GM12878 (cell line): ENCODE data around the gene CMC1. TPM values are rescaled to one million over a fixed set of nuclear protein-coding genes. Genes with fewer than 3 reads are reported as not detected.
A peak's percentile ranks its signal among the peaks of the same experiment; 100 is the strongest.

Source experiments
- BACH1 ChIP-seq: fragments of 450-650 bp; IDR thresholded peaks from 2 replicates; pipeline ENCODE4 v1.6.1; 2017; ENCODE audit warnings: mild to moderate bottlenecking, borderline replicate concordance
- BRCA1 ChIP-seq: IDR thresholded peaks from 2 replicates; pipeline ENCODE4 v1.6.1; 2011; ENCODE audit warnings: low read depth, low read length, improper control_type of control experiment
- CREB1 ChIP-seq: IDR thresholded peaks from 2 replicates; pipeline ENCODE4 v1.6.1; 2012; ENCODE audit warnings: low read depth, mild to moderate bottlenecking, inconsistent platforms
- EED ChIP-seq: sonication (generic); IDR thresholded peaks from 2 replicates; pipeline ENCODE4 v1.6.1; 2016; ENCODE audit warnings: antibody characterized with exemption, low read depth
- ESRRA ChIP-seq: IDR thresholded peaks from 2 replicates; pipeline ENCODE4 v1.6.1; 2012; ENCODE audit warnings: mild to moderate bottlenecking, low read length, improper control_type of control experiment
- FOS ChIP-seq: IDR thresholded peaks from 3 replicates; pipeline ENCODE4 v1.6.1; 2011; ENCODE audit warnings: borderline replicate concordance; ENCODE audit not compliant: insufficient read length; ENCODE audit errors: extremely low read depth
- FOXM1 ChIP-seq: IDR thresholded peaks from 2 replicates; pipeline ENCODE4 v1.6.1; 2012; ENCODE audit warnings: low read depth, mild to moderate bottlenecking, inconsistent platforms, low read length, moderate library complexity
- GABPA ChIP-seq: IDR thresholded peaks from 2 replicates; pipeline ENCODE4 v1.6.1; 2014; ENCODE audit warnings: antibody characterized with exemption, low read depth, mild to moderate bottlenecking, inconsistent platforms
- MYC ChIP-seq: IDR thresholded peaks from 2 replicates; pipeline ENCODE4 v1.6.1; 2011; ENCODE audit warnings: mild to moderate bottlenecking, low read length, moderate library complexity, inconsistent platforms; ENCODE audit not compliant: insufficient read depth, insufficient replicate concordance, insufficient read length, severe bottlenecking
- NR2C1 ChIP-seq: fragments of 450-650 bp; IDR thresholded peaks from 2 replicates; pipeline ENCODE4 v1.6.1; 2017; ENCODE audit warnings: antibody characterized with exemption, mild to moderate bottlenecking, moderate library complexity
- PAX5 ChIP-seq: IDR thresholded peaks from 2 replicates; pipeline ENCODE4 v1.6.1; 2011; ENCODE audit warnings: low read depth, low read length, borderline replicate concordance
- POLR2AphosphoS2 ChIP-seq: IDR thresholded peaks from 2 replicates; pipeline ENCODE4 v1.6.1; 2011; ENCODE audit warnings: low read depth, mild to moderate bottlenecking, low read length, improper control_type of control experiment, moderate library complexity
- POLR2AphosphoS5 ChIP-seq: IDR thresholded peaks from 2 replicates; pipeline ENCODE4 v1.6.1; 2011; ENCODE audit warnings: mild to moderate bottlenecking, low read length, inconsistent platforms
- POU2F2 ChIP-seq: IDR thresholded peaks from 3 replicates; pipeline ENCODE4 v1.6.1; 2011; ENCODE audit warnings: low read depth, mild to moderate bottlenecking, low read length, borderline replicate concordance
- RAD21 ChIP-seq: IDR thresholded peaks from 2 replicates; pipeline ENCODE4 v1.6.1; 2011; ENCODE audit warnings: mild to moderate bottlenecking, low read depth, low read length, moderate library complexity; ENCODE audit not compliant: insufficient read depth
- RAD51 ChIP-seq: fragments of 450-650 bp; IDR thresholded peaks from 2 replicates; pipeline ENCODE4 v1.6.1; 2016; ENCODE audit warnings: moderate library complexity, mild to moderate bottlenecking, inconsistent platforms
- RUNX3 ChIP-seq: IDR thresholded peaks from 2 replicates; pipeline ENCODE4 v1.6.1; 2012; ENCODE audit warnings: low read length, inconsistent platforms
- SPI1 ChIP-seq: IDR thresholded peaks from 2 replicates; pipeline ENCODE4 v1.6.1; 2011; ENCODE audit warnings: low read depth, mild to moderate bottlenecking, low read length, moderate library complexity, borderline replicate concordance; ENCODE audit not compliant: insufficient read depth
- SRF ChIP-seq, 2 experiments: IDR thresholded peaks; 2 replicates each; pipeline ENCODE4 v1.6.1; 2011; ENCODE audit warnings: low read depth in 2 of 2, low read length in 2 of 2, mild to moderate bottlenecking in 1 of 2, moderate library complexity in 1 of 2
- SUPT20H ChIP-seq: IDR thresholded peaks from 2 replicates; pipeline ENCODE4 v1.6.1; 2011; ENCODE audit warnings: low read depth, mild to moderate bottlenecking, low read length, moderate library complexity, borderline replicate concordance; ENCODE audit not compliant: control insufficient read depth
- TCF12 ChIP-seq: IDR thresholded peaks from 2 replicates; pipeline ENCODE4 v1.6.1; 2011; ENCODE audit warnings: low read depth, mild to moderate bottlenecking, low read length
- TCF3 ChIP-seq: IDR thresholded peaks from 2 replicates; pipeline ENCODE4 v1.6.1; 2012; ENCODE audit warnings: low read depth, mild to moderate bottlenecking, low read length, borderline replicate concordance; ENCODE audit not compliant: insufficient read depth
- TCF7 ChIP-seq: IDR thresholded peaks from 2 replicates; pipeline ENCODE4 v1.6.1; 2014; ENCODE audit warnings: antibody characterized with exemption, borderline replicate concordance
- YY1 ChIP-seq: IDR thresholded peaks from 2 replicates; pipeline ENCODE4 v1.6.1; 2011; ENCODE audit warnings: low read depth, mild to moderate bottlenecking, low read length
- ZNF622 ChIP-seq: fragments of 450-650 bp; IDR thresholded peaks from 2 replicates; pipeline ENCODE4 v1.6.1; 2017; ENCODE audit warnings: mild to moderate bottlenecking, inconsistent platforms
- polyA plus RNA-seq, 11 experiments: library from polyadenylated mRNA; depleted of rRNA in 4 of 11; unstranded in 6 of 11; stranded (reverse) in 5 of 11; fragments of >200 nt; fragmentation: Nextera tagmentation in 4 of 11; fragmentation: Illumina TruSeq in 1 of 11; extraction: Ambion mirVana in 4 of 11; extraction: Trizol in 1 of 11; gene quantifications; 1 replicate in 1 of 11; 2 replicates in 10 of 11; pipeline versions ENCODE4 v1.2.1 to v1.2.3, GENCODE V29; 2011 to 2016; ENCODE audit warnings: inconsistent platforms in 2 of 11, missing spikeins in 2 of 11, low read depth in 1 of 11
- total RNA-seq, 4 experiments: library from RNA; depleted of rRNA in 3 of 4; stranded (reverse); fragments of >200 nt in 3 of 4; fragmentation: Illumina TruSeq in 1 of 4; extraction: Trizol in 1 of 4; gene quantifications; 2 replicates each; pipeline versions ENCODE4 v1.2.1 to v1.2.3, GENCODE V29; 2013 to 2021
- TF ChIP-seq, protein P1 (sequence below): IDR thresholded peaks from 2 replicates; pipeline ENCODE4 v1.6.1; 2011; ENCODE audit warnings: mild to moderate bottlenecking, low read depth, low read length, moderate library complexity; ENCODE audit not compliant: insufficient replicate concordance
- TF ChIP-seq, protein P2 (sequence below): fragments of 450-650 bp; conservative IDR thresholded peaks from 2 replicates; pipeline ENCODE4 v1.6.1; 2017; ENCODE audit warnings: mild to moderate bottlenecking, moderate library complexity
- TF ChIP-seq, protein P3 (sequence below): fragments of 450-650 bp; IDR thresholded peaks from 2 replicates; pipeline ENCODE4 v1.6.1; 2016; ENCODE audit warnings: mild to moderate bottlenecking

Gene CMC1
- total and polyA plus RNA-seq, 10 of the 15 experiments (the other 5 are each of a cell fraction or from before 2014, with no cell fraction given) = 12.3 to 118 (median 29.3) TPM

DNA sequence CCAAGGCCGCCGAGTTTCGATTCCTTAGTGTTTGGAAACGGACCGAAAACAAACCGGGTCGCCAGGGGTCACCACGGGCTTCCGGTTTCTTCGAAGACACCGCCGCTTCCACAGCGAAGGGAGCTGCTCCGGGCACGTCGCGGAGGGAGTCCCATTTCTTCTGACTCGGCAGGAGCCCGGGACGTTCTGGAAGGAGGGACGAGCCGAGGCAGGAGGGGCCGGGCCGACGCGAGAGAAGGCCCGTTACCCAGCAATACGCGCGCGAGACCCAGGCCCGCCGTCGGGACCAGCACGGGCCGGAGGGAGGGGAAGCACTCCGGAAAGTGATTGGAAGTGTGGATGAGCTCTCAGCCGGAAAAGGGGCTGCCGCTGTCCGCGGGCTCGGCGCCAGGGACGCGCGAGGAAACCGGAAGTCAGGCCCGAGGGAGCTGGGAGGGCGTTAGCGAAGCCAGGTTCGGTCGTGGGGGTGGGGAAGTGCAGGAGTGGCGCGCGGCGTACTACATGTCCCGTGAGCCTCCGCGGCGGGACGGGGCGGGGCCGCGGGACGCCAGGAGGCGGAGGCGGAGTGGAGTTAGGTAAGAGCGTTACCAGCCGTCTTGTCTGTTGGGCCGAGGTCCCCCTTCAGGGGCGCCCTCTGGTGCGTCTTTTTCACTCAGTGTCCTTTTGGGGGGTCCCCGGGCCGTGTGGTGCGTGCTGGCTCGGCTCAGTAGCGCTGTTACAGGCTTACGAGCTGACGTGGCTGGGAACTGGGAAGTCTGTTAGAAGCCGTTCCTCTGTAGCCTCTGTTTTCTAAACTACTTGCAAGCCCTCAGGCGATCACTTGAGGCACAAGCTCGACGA lies 107.4 kb downstream of the CMC1 start, which contains the start of the genes AZI2 and ZCWPW2 (continued):
- TF ChIP-seq RAD51 (no peak), CREB1 (peak; percentile 58), PAX5 (no peak), POLR2AphosphoS5 (peak; percentile 86), YY1 (peak; percentile 66; the same call in 1 of the 2 replicates), FOXM1 (no peak), ESRRA (no peak), BRCA1 (no peak), SUPT20H (no peak), POLR2AphosphoS2 (no peak), FOS (no peak), BACH1 (peak; percentile 52), TCF12 (peak; percentile 51; the same call in 1 of the 2 replicates), POU2F2 (peak; percentile 32; the same call in 1 of the 3 replicates), EED (peak; percentile 72), ZNF622 (no peak), RAD21 (no peak), SRF (IDR thresholded peaks at IDR 0.05; ENCODE audit: low read depth in 2 of 2, low read length in 2 of 2) (0 out of 4 replicates have a peak, but pooled peaks of 1 of the 2 experiments have one; percentile 26), GABPA (peak; percentile 82), SPI1 (peak; percentile 65), TCF3 (0 out of 2 replicates have a peak, but pooled peaks have one; percentile 0), TCF7 (no peak), NR2C1 (peak; percentile 85), RUNX3 (no peak; the same call in 1 of the 2 replicates), MYC (no peak)
- TF ChIP-seq, protein P1, sequence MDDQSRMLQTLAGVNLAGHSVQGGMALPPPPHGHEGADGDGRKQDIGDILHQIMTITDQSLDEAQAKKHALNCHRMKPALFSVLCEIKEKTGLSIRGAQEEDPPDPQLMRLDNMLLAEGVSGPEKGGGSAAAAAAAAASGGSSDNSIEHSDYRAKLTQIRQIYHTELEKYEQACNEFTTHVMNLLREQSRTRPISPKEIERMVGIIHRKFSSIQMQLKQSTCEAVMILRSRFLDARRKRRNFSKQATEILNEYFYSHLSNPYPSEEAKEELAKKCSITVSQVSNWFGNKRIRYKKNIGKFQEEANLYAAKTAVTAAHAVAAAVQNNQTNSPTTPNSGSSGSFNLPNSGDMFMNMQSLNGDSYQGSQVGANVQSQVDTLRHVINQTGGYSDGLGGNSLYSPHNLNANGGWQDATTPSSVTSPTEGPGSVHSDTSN = peak; percentile 28
- TF ChIP-seq, protein P2, sequence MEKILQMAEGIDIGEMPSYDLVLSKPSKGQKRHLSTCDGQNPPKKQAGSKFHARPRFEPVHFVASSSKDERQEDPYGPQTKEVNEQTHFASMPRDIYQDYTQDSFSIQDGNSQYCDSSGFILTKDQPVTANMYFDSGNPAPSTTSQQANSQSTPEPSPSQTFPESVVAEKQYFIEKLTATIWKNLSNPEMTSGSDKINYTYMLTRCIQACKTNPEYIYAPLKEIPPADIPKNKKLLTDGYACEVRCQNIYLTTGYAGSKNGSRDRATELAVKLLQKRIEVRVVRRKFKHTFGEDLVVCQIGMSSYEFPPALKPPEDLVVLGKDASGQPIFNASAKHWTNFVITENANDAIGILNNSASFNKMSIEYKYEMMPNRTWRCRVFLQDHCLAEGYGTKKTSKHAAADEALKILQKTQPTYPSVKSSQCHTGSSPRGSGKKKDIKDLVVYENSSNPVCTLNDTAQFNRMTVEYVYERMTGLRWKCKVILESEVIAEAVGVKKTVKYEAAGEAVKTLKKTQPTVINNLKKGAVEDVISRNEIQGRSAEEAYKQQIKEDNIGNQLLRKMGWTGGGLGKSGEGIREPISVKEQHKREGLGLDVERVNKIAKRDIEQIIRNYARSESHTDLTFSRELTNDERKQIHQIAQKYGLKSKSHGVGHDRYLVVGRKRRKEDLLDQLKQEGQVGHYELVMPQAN = peak; percentile 81; the same call in 1 of the 2 replicates
- TF ChIP-seq, protein P3, sequence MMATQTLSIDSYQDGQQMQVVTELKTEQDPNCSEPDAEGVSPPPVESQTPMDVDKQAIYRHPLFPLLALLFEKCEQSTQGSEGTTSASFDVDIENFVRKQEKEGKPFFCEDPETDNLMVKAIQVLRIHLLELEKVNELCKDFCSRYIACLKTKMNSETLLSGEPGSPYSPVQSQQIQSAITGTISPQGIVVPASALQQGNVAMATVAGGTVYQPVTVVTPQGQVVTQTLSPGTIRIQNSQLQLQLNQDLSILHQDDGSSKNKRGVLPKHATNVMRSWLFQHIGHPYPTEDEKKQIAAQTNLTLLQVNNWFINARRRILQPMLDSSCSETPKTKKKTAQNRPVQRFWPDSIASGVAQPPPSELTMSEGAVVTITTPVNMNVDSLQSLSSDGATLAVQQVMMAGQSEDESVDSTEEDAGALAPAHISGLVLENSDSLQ = no peak
